Fibroblast of villous mesenchyme (primary cell): Measurements from ENCODE around the gene CTTNBP2NL. TPM values are rescaled to one million over a fixed set of nuclear protein-coding genes. Genes with fewer than 3 reads are reported as not detected.
"Not testable (repeated sequence)": the region's sequence is repeated elsewhere in the genome, so short reads cannot be mapped to it uniquely, and the experiment has no call there.

ENCODE experiments used
- DNase-seq: peaks from one replicate; pipeline ENCODE4 v3.0.0-alpha.2; 2010; ENCODE audit warnings: low read depth
- H3K4me3 ChIP-seq: 2 replicates; pipeline ENCODE4 v1.5.1; 2011; ENCODE audit warnings: low read depth, mild to moderate bottlenecking, low read length
- CTCF ChIP-seq: IDR thresholded peaks from 2 replicates; pipeline ENCODE4 v1.5.1; 2012; ENCODE audit warnings: low read depth, mild to moderate bottlenecking, low read length; ENCODE audit not compliant: insufficient read depth
- total RNA-seq: library from RNA; depleted of rRNA; stranded (reverse); fragments of >200 nt; gene quantifications from 2 replicates; pipeline ENCODE4 v1.2.3, GENCODE V29; 2012

Gene CTTNBP2NL
- total RNA-seq, 1 donor: 30.2 TPM

- DNase-seq: no peak
- TF ChIP-seq CTCF: no peak
- H3K4me3 ChIP-seq: no peak overlapping the region
Measured at GRCh38 chr1:112477550-112477949, 81.5 kb downstream of the CTTNBP2NL start.

GRCh38 chr1:112478314-112478713, 82.3 kb downstream of the CTTNBP2NL start:
- DNase-seq: no peak
- H3K4me3 ChIP-seq: no peak overlapping the region
- TF ChIP-seq CTCF: no peak

GRCh38 chr1:112486063-112486462, 90.0 kb downstream of the CTTNBP2NL start:
- DNase-seq, H3K4me3 ChIP-seq: not testable (repeated sequence)

GRCh38 chr1:112487686-112488085, 91.7 kb downstream of the CTTNBP2NL start:
- DNase-seq, H3K4me3 ChIP-seq: not testable (repeated sequence)

- DNase-seq: no peak
- no peak for TF ChIP-seq CTCF
- no peak overlapping the region for H3K4me3 ChIP-seq
Measured at GRCh38 chr1:112488141-112488540, 92.1 kb downstream of the CTTNBP2NL start.

GRCh38 chr1:112492076-112492475, 96.1 kb downstream of the CTTNBP2NL start:
- no peak overlapping the region for H3K4me3 ChIP-seq
- TF ChIP-seq CTCF: no peak
- DNase-seq: no peak

GRCh38 chr1:112493351-112493750, 97.3 kb downstream of the CTTNBP2NL start:
- H3K4me3 ChIP-seq: no peak overlapping the region
- DNase-seq: no peak
- no peak for TF ChIP-seq CTCF

GRCh38 chr1:112496290-112496689, 100.3 kb downstream of the CTTNBP2NL start:
- DNase-seq: no peak
- H3K4me3 ChIP-seq: no peak overlapping the region
- TF ChIP-seq CTCF: no peak
